GM12801 (cell line): ENCODE data around the gene TIMM22.

Experiments used
- CTCF ChIP-seq: IDR thresholded peaks from one replicate; pipeline ENCODE4 v1.5.1; 2011; ENCODE audit warnings: control low read depth; ENCODE audit not compliant: insufficient read length; ENCODE audit errors: extremely low read depth

TIMM22 gene

GRCh38 chr17:1006054-1006453 lies 9.1 kb downstream of the TIMM22 start:
- no peak for TF ChIP-seq CTCF

DNA sequence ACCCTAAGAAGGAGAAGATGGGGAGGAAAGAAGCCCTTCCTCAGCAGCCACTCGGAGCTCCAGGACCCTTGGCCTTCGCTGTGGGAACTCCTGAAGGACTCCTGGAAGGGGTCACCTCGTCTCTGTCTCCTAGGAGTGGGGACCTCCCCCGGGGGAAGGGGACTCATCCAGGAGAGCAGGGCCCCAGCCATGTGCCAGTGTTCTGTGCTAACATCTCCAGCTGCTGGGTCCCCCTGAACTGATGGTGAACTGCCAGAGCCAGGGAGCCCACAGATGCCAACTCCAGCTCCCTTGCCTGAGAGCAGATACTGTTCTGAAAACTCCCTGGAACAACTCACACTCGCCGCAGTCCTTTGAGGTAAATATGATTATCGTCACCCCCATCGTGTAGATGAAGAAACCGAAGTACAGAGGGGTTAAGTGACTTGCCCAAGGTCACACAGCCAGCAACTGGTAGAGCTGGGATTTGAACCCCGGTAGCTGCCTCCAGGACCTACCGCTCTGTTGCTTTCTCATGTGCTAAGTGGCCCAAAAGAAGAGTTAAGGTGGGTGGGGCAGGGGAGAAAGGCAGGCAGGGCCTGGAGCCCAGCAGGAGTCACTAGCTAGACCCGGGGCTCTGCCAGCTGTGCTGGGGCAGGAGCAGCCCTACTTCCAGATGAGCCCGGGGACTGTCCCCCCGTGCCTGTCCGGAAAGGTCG lies 10.5 kb downstream of the TIMM22 start:
- no peak for TF ChIP-seq CTCF

DNA sequence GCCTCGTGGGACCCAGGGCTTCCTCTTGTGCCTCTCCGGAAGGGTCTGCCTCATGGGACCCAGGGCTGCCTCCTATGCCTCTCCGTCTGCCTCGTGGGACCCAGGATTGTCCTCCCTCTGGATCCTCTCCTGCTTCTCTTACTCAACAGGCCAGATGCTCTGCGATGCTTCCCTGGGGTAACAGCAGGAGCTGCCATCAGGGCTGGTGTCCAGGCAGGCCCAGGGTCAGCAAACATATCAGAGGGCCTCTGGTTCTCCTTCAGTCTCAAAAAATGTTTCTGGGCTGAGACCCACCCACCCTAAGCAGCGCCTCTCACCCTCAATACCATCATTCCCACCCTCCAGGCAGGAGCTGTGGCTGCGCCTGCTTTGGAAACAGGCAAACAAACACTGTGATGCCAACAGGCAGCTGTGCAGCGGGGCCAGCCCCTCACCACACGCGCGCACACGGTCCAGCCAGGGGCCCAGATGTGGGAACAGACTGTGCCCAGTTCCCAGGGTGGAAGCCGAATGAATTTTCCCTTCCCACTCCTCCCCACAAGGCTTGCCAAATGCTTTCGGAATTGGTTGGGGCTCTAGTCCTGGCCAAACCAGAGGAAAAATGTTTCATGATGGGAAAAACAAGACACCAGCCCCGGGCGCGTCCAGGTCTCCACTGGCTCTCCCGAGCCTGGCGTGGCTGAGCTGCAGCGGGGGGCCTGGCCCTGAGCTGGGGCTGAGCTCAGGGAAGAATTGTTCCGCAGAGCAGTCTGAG lies 11.3 kb downstream of the TIMM22 start:
- no peak for TF ChIP-seq CTCF

DNA sequence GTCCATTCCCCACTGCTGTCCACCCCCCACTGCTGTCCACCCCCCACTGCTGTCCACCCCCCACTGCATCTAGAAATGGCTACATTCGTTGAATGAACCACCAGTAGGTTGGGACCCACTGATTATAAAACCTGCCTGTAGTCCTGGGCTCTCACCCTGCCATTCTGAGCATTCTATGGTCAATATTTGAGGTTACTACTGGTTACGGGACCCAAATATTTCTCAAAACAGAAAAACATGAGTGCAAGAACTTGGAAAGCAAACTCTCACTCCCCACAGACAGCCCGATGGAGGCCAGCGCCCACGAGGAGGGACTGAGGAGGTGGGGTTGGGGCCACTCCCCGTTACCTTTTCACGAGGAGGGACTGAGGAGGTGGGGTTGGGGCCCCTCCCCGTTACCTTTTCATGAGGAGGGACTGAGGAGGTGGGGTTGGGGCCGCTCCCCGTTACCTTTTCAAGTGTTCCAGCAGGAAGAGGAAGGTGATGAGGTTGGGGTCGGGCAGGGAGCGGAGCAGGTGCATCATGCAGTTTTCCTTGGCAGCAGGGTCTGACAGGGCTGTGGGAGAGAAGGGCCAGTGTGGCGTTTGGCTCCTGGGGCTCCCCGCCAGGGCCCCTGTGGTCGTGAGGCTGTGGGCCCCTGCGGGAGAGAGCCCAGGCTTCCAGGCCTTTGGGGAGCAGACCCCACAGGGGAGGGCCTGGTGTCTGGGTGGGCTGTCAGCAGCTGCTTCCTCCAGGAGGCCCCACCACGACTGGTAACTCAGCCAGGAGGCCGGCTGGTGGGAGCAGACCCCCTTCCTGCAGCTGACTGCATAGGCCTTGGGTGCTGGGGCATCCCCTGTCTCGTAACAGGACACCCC lies 12.5 kb downstream of the TIMM22 start:
- no peak for TF ChIP-seq CTCF

- no peak for TF ChIP-seq CTCF
These were observed 13.1 kb downstream of the TIMM22 start for GRCh38 chr17:1010086-1010450.

DNA sequence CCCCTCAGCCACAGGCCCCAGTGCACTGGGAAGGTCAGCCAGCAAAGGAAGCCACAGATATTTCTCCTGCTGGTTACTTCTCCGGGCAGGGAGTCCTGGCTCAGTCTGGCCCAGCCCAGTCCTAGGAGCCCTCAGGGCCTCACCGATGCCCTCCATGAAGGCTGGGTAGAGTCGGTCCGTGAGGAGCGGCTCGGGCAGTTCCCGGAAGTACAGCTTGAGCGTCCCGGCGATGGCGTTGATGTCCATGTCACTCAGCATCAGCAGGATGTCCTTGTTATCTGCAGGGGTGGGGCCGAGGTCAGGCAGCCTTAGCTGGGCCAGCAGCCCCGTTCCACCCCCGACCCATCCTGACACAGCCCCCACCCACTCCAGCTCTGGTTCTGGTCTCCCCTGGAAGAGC lies 13.7 kb downstream of the TIMM22 start:
- no peak for TF ChIP-seq CTCF

DNA sequence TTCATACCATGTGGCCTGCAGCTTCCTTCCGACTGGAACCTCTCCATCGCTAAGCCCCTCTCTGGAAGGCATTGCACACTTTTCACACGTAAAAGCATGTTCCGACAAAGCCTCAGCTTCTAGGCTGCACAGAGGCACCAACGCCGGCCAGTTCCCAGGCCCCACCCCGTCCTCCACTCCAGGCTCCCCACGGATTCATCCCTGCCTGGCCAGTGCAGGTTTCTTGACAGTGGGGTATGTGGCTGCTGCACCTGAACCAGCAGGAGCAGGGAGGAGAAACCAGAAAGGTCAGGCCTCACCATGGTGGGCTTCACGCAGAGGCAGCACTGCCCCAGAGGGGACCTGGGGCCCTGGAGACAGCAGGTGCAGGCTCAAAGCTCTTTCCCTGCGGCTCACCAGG lies 14.2 kb downstream of the TIMM22 start:
- TF ChIP-seq CTCF = no peak
